GM10266 (cell line): ENCODE measurements around the gene VMP1.

ENCODE experiments used
- DNase-seq: peaks from one replicate; pipeline ENCODE4 v3.0.0; 2012; ENCODE audit errors: extremely low spot score
- CTCF ChIP-seq: IDR thresholded peaks from 2 replicates; pipeline ENCODE4 v1.5.1; 2012; ENCODE audit warnings: mild to moderate bottlenecking, low read depth; ENCODE audit not compliant: control insufficient read depth, insufficient read depth; ENCODE audit errors: missing control alignments

Gene VMP1

GRCh38 chr17:59763861-59764260, 56.4 kb downstream of the VMP1 start:
- peak; percentile 12 for DNase-seq

GRCh38 chr17:59764292-59764741, 56.9 kb downstream of the VMP1 start:
- TF ChIP-seq CTCF, result no peak

More at GRCh38 chr17:59763861-59764260, 56.4 kb downstream of the VMP1 start:
- no peak for TF ChIP-seq CTCF

DNA sequence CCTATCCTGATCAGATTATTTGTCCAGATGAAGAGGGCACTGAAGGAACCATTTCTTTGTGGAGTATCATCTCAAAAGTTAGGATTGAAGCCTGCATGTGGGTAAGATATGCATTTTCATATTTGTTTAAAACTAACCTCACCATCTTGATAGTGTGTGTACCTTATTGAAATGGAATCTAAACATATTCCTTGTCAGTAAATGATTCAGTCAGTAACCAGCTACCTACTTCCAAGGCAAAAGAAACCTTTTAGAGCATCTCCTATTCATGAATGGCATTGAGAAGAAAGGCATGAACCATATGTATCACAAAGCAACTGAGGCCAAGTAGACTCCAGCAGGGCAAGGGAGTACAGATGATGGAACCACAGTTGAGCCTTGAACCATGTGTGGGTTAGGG, 57.6 kb downstream of the VMP1 start:
- no peak for DNase-seq
- no peak for TF ChIP-seq CTCF

More at GRCh38 chr17:59764292-59764741, 56.9 kb downstream of the VMP1 start:
- DNase-seq, result no peak

GRCh38 chr17:59766491-59766890, 59.0 kb downstream of the VMP1 start:
- no peak for DNase-seq
- no peak for TF ChIP-seq CTCF

DNA sequence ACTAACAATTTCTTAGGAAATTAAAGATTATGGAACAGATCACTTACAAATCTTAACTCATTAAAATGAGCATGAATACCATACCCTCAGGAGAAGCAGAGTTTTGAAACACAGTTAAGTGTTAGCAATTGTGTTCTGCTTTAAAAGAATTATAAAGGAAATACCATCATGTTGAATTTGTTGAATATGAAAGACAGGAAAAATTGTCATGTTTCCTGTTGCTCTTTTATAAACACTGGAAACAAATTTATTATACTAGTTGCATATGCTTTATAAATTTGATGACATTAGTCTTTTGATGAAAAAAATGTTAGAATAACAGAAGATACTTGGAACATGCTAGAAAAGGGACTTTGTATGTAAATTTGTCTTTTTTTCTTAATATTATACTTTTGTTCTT, 59.7 kb downstream of the VMP1 start:
- no peak for DNase-seq
- TF ChIP-seq CTCF, result no peak

DNA sequence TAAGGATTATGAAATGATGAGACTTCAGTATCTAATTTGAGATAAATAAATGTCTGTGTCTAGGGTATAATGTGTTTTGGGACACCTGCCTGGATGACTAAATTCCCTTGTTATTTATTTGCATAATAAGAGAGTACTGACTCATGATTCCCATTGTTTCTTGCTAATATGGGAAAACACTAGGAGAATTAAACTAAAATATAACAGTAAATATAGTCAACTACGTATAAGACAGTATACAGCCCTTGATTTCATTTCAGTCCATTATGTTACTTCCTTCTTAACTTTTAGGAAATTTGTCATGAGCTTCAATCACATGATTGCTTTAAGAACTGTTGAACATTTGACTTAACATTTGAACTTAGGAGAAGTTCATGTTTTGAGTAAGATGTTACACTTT, 62.4 kb downstream of the VMP1 start:
- no peak for TF ChIP-seq CTCF
- DNase-seq, result no peak

DNA sequence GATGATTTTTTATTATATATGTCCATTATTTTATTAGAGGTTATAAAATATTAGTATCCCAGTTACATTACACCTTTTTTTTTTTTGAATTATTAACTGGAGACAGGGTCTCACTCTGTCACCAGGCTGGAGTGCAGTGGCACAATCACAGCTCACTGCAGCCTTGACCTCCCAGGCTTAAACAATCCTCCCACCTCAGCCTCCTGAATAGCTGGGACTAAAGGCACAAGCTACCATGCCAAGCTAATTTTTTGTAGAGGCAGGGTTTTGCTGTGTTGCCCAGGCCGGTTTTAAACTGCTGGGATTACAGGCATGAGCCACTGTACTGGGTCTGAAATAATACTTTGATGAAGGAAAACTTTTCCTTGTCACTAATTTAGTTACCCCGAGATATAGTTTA, 63.6 kb downstream of the VMP1 start:
- no peak for DNase-seq
- TF ChIP-seq CTCF, result no peak
